HCT116 (cell line): ENCODE data around the gene ST3GAL2. TPM values are rescaled to one million over a fixed set of nuclear protein-coding genes. Genes with fewer than 3 reads are reported as not detected.
A peak's percentile ranks its signal among the peaks of the same experiment; 100 is the strongest.

Experiments used
- ATAC-seq: fragments of 200-7000 bp; cut with Tn5 transposase; 2 replicates; pipeline ENCODE4 v1.9.1; 2020; ENCODE audit warnings: mild to moderate bottlenecking, moderate library complexity
- BruUV-seq: library from RNA; stranded (reverse); fragments of 400-500 nt; replicated peaks from 2 replicates; lab custom pipeline; 2021; lab: Mats Ljungman, UMichigan
- CTCF ChIA-PET: fragments of 300-600 bp; sonication (Branson Sonifier 250); formaldehyde crosslinking; loops from one replicate; lab custom pipeline; 2021; ENCODE audit warnings: antibody characterized with exemption; lab: Charles Lee
- POLR2A ChIA-PET: fragments of 300-600, 350-600 bp; sonication (Branson Sonifier 250); formaldehyde crosslinking; loops from one replicate; lab custom pipeline; 2021; ENCODE audit warnings: antibody characterized with exemption; lab: Charles Lee
- RAD21 ChIA-PET, 2 experiments: fragments of 300-600 bp; sonication (Branson Sonifier 250); formaldehyde crosslinking; loops; one replicate each; lab custom pipeline; 2023; ENCODE audit warnings: low total read pairs in 2 of 2; ENCODE audit not compliant: uncharacterized antibody in 2 of 2, unreplicated experiment in 2 of 2, low non-redundant PET in 1 of 2; lab: Charles Lee
- DNase-seq: peaks from one replicate; pipeline ENCODE4 v3.0.0-alpha.2; 2010; ENCODE audit warnings: low read depth, low spot score
- H2AFZ ChIP-seq: fragments of 200-600 bp; shearing (Covaris generic), sonication (generic); 2 replicates; pipeline ENCODE4 v1.6.1; 2017; ENCODE audit warnings: low read depth, mixed run types, mixed read lengths, antibody characterized with exemption, low read length; ENCODE audit not compliant: poor library complexity, severe bottlenecking
- H3K27ac ChIP-seq: 2 replicates; pipeline ENCODE4 v1.5.1; 2012; ENCODE audit warnings: low read depth, low read length
- H3K27me3 ChIP-seq: fragments of 200-600 bp; sonication (generic); 2 replicates; pipeline ENCODE4 v1.6.1; 2016; ENCODE audit warnings: mixed run types, low read length, mixed read lengths; ENCODE audit not compliant: insufficient read depth
- H3K36me3 ChIP-seq, 2 experiments: fragments of 200-500 bp in 1 of 2; fragments of 200-600 bp in 1 of 2; sonication (Bioruptor generic) in 1 of 2; sonication (generic) in 1 of 2; 2 replicates each; pipeline versions ENCODE4 v1.5.1 to v1.6.1; 2014 to 2016; ENCODE audit warnings: low read length in 2 of 2, inconsistent platforms in 1 of 2, mixed read lengths in 1 of 2, mixed run types in 1 of 2; ENCODE audit not compliant: insufficient read depth in 2 of 2, control insufficient read depth in 1 of 2
- H3K4me1 ChIP-seq, 2 experiments: fragments of 200-600 bp in 1 of 2; sonication (generic) in 1 of 2; 2 replicates each; pipeline versions ENCODE4 v1.5.1 to v1.6.1; 2012 to 2017; ENCODE audit warnings: low read length in 2 of 2, inconsistent platforms in 1 of 2, mild to moderate bottlenecking in 1 of 2, mixed read lengths in 1 of 2, mixed run types in 1 of 2, moderate library complexity in 1 of 2; ENCODE audit not compliant: insufficient read depth in 2 of 2, control insufficient read depth in 1 of 2
- H3K4me2 ChIP-seq: fragments of 200-600 bp; sonication (generic); 2 replicates; pipeline ENCODE4 v1.6.1; 2017; ENCODE audit warnings: mixed run types, low read length, mixed read lengths
- H3K4me3 ChIP-seq, 2 experiments: fragments of 200-600 bp in 1 of 2; sonication (generic) in 1 of 2; replicated peaks in 1 of 2; 2 replicates each; pipeline ENCODE4 v1.5.1; 2011 to 2016; ENCODE audit warnings: low read length in 2 of 2, control low read depth in 1 of 2, low read depth in 1 of 2, mild to moderate bottlenecking in 1 of 2, mixed read lengths in 1 of 2, mixed run types in 1 of 2
- H3K79me2 ChIP-seq: fragments of 200-600 bp; sonication (generic); 2 replicates; pipeline ENCODE4 v1.6.1; 2017; ENCODE audit warnings: mild to moderate bottlenecking, mixed run types, low read length, moderate library complexity, mixed read lengths; ENCODE audit not compliant: insufficient read depth
- H3K9ac ChIP-seq: fragments of 200-600 bp; sonication (generic); 2 replicates; pipeline ENCODE4 v1.6.1; 2016; ENCODE audit warnings: low read length, mixed read lengths
- H3K9me2 ChIP-seq: fragments of 200-600 bp; sonication (generic), shearing (Covaris generic); 2 replicates; pipeline ENCODE4 v1.6.1; 2017; ENCODE audit warnings: mixed run types, mild to moderate bottlenecking, moderate library complexity; ENCODE audit not compliant: insufficient read depth
- H3K9me3 ChIP-seq, 2 experiments: fragments of 200-500 bp in 1 of 2; fragments of 200-600 bp in 1 of 2; sonication (Bioruptor generic) in 1 of 2; sonication (generic) in 1 of 2; 2 replicates each; pipeline ENCODE4 v1.6.1; 2014 to 2017; ENCODE audit warnings: low read length in 2 of 2, mixed read lengths in 2 of 2, inconsistent platforms in 1 of 2, low read depth in 1 of 2, mild to moderate bottlenecking in 1 of 2, mixed run types in 1 of 2, moderate library complexity in 1 of 2; ENCODE audit not compliant: control insufficient read depth in 1 of 2, insufficient read depth in 1 of 2
- H4K20me1 ChIP-seq: fragments of 200-600 bp; sonication (generic), shearing (Covaris generic); 2 replicates; pipeline ENCODE4 v1.6.1; 2017; ENCODE audit warnings: mixed run types, mild to moderate bottlenecking, moderate library complexity; ENCODE audit not compliant: insufficient read depth
- ATF3 ChIP-seq: IDR thresholded peaks from 2 replicates; pipeline ENCODE4 v1.6.1; 2012
- CBX3 ChIP-seq: IDR thresholded peaks from 2 replicates; pipeline ENCODE4 v1.6.1; 2012; ENCODE audit warnings: low read depth
- CEBPB ChIP-seq: IDR thresholded peaks from 2 replicates; pipeline ENCODE4 v1.6.1; 2012; ENCODE audit warnings: low read depth
- EGR1 ChIP-seq: IDR thresholded peaks from 2 replicates; pipeline ENCODE4 v1.6.1; 2012; ENCODE audit warnings: low read depth
- ELF1 ChIP-seq: IDR thresholded peaks from 2 replicates; pipeline ENCODE4 v1.6.1; 2012; ENCODE audit warnings: low read depth, borderline replicate concordance
- EZH2phosphoT487 ChIP-seq: fragments of 200-600 bp; IDR thresholded peaks from 2 replicates; pipeline ENCODE4 v1.6.1; 2018; ENCODE audit warnings: antibody characterized with exemption, borderline replicate concordance
- FOSL1 ChIP-seq: IDR thresholded peaks from 2 replicates; pipeline ENCODE4 v1.6.1; 2012; ENCODE audit warnings: low read depth
- POLR2A ChIP-seq: IDR thresholded peaks from 2 replicates; pipeline ENCODE4 v1.7.0; 2011; ENCODE audit warnings: borderline replicate concordance; ENCODE audit not compliant: insufficient read depth, insufficient read length; ENCODE audit errors: extremely low read depth
- POLR2AphosphoS5 ChIP-seq: IDR thresholded peaks from 2 replicates; pipeline ENCODE4 v1.6.1; 2011; ENCODE audit warnings: mild to moderate bottlenecking, low read depth, low read length, moderate library complexity
- RAD21 ChIP-seq: IDR thresholded peaks from 2 replicates; pipeline ENCODE4 v1.6.1; 2012; ENCODE audit warnings: low read depth, mild to moderate bottlenecking
- SIN3A ChIP-seq: IDR thresholded peaks from 2 replicates; pipeline ENCODE4 v1.6.1; 2012; ENCODE audit warnings: low read depth
- SRF ChIP-seq: IDR thresholded peaks from 2 replicates; pipeline ENCODE4 v1.6.1; 2012; ENCODE audit warnings: low read depth
- TCF7L2 ChIP-seq: IDR thresholded peaks from 2 replicates; pipeline ENCODE4 v1.7.0; 2011; ENCODE audit warnings: borderline replicate concordance, inconsistent platforms; ENCODE audit not compliant: insufficient read depth, insufficient read length; ENCODE audit errors: extremely low read depth
- ZBTB33 ChIP-seq: IDR thresholded peaks from 2 replicates; pipeline ENCODE4 v1.6.1; 2011; ENCODE audit warnings: mild to moderate bottlenecking, low read length, moderate library complexity; ENCODE audit not compliant: insufficient replicate concordance; ENCODE audit errors: extremely low read depth
- ZNF274 ChIP-seq: fragments of 200-500 bp; sonication (Bioruptor generic); IDR thresholded peaks from 2 replicates; pipeline ENCODE4 v1.6.1; 2014; ENCODE audit warnings: mild to moderate bottlenecking, low read depth, low read length, inconsistent platforms
- intact Hi-C: fragments of 100-400 bp; cut with micrococcal nuclease; formaldehyde crosslinking; loops from 2 replicates; pipeline ENCODE4 v1.10.0; 2022
- total RNA-seq: library from RNA; stranded (reverse); gene quantifications from one replicate; pipeline ENCODE4 v1.2.1, GENCODE V29; 2021; ENCODE audit not compliant: unreplicated experiment

ST3GAL2 gene
- total RNA-seq, 1 experiment from 2014 or later, result 9.5 TPM

- ChIA-PET CTCF (no interaction called here), POLR2A (interaction anchor here (1.7 kb wide), 1 partner anchor 56 kb away, joined by 8 read pairs; no protein-coding TSS in a partner anchor), RAD21 (no interaction called here)
- Histone ChIP-seq H3K27ac (no peak overlapping the region), H3K79me2 (no peaks in the 10 kb centered on the region), H3K9ac (no peak overlapping the region; the same call in 1 of the 2 replicates), H3K9me3 (no peaks in the 10 kb centered on the region), H3K4me3 (peak overlapping the region; percentile 56 to 70; a peak in 2 of 4 replicates), H3K4me1 (peaks cover 30 to 53% of the 10 kb centered on the region in 2 experiments), H2AFZ (no peak overlapping the region), H4K20me1 (no peaks in the 10 kb centered on the region), H3K36me3 (no peaks in the 10 kb centered on the region), H3K9me2 (no peaks in the 10 kb centered on the region), H3K27me3 (no peaks in the 10 kb centered on the region), H3K4me2 (peak overlapping the region; percentile 95)
- ATAC-seq (no peak), DNase-seq (no peak)
- intact Hi-C loops, result loop anchor here (5.0 kb wide), 1 partner anchor 55 kb away; no protein-coding TSS in a partner anchor
- BruUV-seq, result TSS peak; percentile 49
- TF ChIP-seq FOSL1 (no peak), SRF (no peak), RAD21 (no peak), SIN3A (no peak), CBX3 (no peak), EZH2phosphoT487 (no peak), ELF1 (no peak), POLR2A (no peak), ATF3 (no peak), EGR1 (no peak), ZBTB33 (no peak), TCF7L2 (no peak), CEBPB (no peak), POLR2AphosphoS5 (no peak), ZNF274 (no peak)
Observed at GRCh38 chr16:70437017-70437581, 1.8 kb downstream of the ST3GAL2 start.
